ENCODE data around the gene SLC25A2.
"Not testable (repeated sequence)": the region's sequence is repeated elsewhere in the genome, so short reads cannot be mapped to it uniquely, and the experiment has no call there.

Gene SLC25A2

DNA sequence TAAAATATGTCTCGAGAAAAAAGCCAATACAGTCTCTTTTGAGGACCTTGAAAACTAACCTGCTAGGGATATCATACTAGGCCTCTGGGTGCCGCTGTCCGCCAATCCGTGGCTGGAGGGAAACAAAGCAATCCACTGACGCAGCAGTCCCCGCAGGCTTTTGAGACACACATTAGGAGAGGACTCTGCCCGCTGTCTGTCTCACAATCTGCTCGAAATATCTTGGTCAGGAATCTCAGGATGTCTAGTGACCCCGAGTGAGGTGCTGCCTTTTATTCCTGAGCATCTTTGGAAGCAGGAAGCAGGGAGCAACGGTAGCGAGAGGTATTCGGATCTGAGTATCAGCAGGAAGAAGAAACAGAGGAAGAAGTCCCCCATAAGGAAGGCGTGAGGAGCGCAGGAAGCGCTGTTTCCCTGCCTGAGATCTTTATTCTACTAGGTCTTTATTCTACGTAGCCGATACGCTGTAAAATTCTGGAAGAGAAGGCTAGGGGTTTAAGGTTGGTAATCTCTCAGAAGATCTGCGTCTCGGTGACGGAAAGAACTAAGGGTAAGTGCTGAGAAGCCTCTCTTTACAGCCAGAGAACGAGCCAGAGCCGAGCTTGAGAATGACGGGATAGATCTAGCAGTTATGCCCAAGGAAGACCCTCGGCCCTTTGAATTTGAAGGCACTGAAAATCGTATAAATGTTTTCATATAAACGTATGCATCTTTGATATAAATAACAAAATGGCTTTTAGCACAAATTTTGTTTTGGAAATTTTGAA is 22.4 kb upstream of the SLC25A2 start:
- TF ChIP-seq, protein P1, sequence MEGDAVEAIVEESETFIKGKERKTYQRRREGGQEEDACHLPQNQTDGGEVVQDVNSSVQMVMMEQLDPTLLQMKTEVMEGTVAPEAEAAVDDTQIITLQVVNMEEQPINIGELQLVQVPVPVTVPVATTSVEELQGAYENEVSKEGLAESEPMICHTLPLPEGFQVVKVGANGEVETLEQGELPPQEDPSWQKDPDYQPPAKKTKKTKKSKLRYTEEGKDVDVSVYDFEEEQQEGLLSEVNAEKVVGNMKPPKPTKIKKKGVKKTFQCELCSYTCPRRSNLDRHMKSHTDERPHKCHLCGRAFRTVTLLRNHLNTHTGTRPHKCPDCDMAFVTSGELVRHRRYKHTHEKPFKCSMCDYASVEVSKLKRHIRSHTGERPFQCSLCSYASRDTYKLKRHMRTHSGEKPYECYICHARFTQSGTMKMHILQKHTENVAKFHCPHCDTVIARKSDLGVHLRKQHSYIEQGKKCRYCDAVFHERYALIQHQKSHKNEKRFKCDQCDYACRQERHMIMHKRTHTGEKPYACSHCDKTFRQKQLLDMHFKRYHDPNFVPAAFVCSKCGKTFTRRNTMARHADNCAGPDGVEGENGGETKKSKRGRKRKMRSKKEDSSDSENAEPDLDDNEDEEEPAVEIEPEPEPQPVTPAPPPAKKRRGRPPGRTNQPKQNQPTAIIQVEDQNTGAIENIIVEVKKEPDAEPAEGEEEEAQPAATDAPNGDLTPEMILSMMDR (IDR thresholded peaks at IDR 0.05; ENCODE audit: low read length, missing control alignments) = peak; percentile 82
- DNase-seq (ENCODE audit: low read depth) = peak; percentile 83

DNA sequence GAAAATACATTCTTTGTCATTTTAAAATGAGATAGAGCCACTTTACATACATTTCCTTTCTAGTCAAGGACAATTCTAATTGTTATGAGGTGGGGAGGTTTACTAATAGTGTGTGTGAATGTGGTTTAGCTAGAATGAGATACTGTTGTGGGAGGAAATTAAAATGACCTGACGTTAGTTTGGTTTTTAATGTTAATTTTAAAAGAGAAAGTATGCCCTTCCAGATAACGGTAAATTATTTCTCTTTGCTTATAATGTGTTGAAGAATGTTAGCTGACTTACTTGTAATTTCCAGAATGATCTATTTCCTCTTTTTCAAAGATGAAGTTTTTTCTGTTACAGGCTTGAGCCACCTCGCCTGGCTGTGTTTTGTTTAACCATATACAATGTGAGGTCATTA is 18.4 kb upstream of the SLC25A2 start:
- H3K4me3 ChIP-seq (replicated peaks; ENCODE audit: low read depth, low read length) = no peak overlapping the region
- DNase-seq (ENCODE audit: low read depth) = no peak
- TF ChIP-seq, protein P1 (IDR thresholded peaks at IDR 0.05; ENCODE audit: low read length, missing control alignments) = no peak

More for the DNA sequence above, 22.4 kb upstream of the SLC25A2 start:
- H3K4me3 ChIP-seq (replicated peaks; ENCODE audit: low read depth, low read length) = peak overlapping the region; percentile 52

GRCh38 chr5:141320225-141321169 is 16.6 kb upstream of the SLC25A2 start, which contains the start of gene TAF7:
TAF7 (minus strand) TSS chr5:141320784; CDS start chr5:141320044, 740 bp downstream.
- TF ChIP-seq, protein P1 (IDR thresholded peaks at IDR 0.05; ENCODE audit: low read length, missing control alignments) = peak; percentile 92
- peak within 1 kb of the TSS; percentile 94 for H3K4me3 ChIP-seq (replicated peaks; ENCODE audit: low read depth, low read length)
- DNase-seq (ENCODE audit: low read depth) = peak; percentile 97

DNA sequence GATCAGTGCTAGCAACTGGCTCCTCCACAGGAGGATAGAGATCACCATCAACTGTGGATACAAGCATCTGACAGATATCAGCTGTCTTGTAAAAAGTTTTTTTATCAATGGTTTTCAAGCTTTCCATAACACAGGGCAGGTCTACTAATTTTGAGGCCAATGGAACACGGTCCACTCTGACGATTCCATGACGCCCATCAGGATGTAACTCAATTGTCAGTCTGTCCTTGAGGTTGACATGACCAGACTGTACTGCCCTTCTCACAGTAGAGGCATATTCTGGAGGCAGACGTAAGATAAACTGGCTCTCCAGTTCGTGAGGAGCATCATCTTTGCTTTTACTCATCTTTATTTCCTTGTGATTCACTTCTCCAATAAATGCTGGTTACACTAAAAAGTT is 15.8 kb upstream of the SLC25A2 start:
- peak overlapping the region; percentile 94 for H3K4me3 ChIP-seq (replicated peaks; ENCODE audit: low read depth, low read length)
- TF ChIP-seq, protein P1 (IDR thresholded peaks at IDR 0.05; ENCODE audit: low read length, missing control alignments) = no peak
- DNase-seq (ENCODE audit: low read depth) = no peak

GRCh38 chr5:141319202-141319601 is 15.4 kb upstream of the SLC25A2 start:
- TF ChIP-seq, protein P1 (IDR thresholded peaks at IDR 0.05; ENCODE audit: low read length, missing control alignments) = no peak
- DNase-seq (ENCODE audit: low read depth) = no peak
- peak overlapping the region; percentile 94 for H3K4me3 ChIP-seq (replicated peaks; ENCODE audit: low read depth, low read length)

- not testable (repeated sequence) for H3K4me3 ChIP-seq (replicated peaks; ENCODE audit: low read depth, low read length); DNase-seq (ENCODE audit: low read depth)
Observed at GRCh38 chr5:141316963-141317362, 13.1 kb upstream of the SLC25A2 start.

DNA sequence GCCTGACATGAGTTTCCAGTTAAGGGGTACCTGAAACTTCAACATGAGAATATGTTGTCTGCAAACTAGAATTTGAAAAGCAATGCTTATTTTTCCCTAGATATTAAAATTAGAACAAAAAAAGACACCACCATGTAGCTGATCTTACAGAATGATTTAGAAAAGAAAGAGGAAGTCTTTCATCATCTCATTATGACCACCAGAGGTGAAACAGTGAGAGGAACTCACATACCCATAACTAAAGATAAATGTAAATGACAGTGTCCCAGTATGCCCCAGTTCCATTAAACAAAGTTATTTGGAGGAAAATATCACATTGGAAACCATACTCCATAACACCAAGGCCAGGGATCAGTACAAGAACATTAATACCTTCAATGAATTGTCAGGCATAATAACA is 9.9 kb upstream of the SLC25A2 start:
- TF ChIP-seq, protein P1 (IDR thresholded peaks at IDR 0.05; ENCODE audit: low read length, missing control alignments) = no peak
- H3K4me3 ChIP-seq (replicated peaks; ENCODE audit: low read depth, low read length) = no peak overlapping the region
- no peak for DNase-seq (ENCODE audit: low read depth)
